ENCODE results near the gene CRHR1.

The CRHR1 gene

GRCh38 chr17:45745601-45746494, 38.3 kb upstream of the CRHR1 start:
- H3K4me3 ChIP-seq (ENCODE audit: low read length), result no peak overlapping the region
- no peak for TF ChIP-seq EZH2phosphoT487 (IDR thresholded peaks at IDR 0.05; ENCODE audit: low read depth)
- TF ChIP-seq, protein P1, sequence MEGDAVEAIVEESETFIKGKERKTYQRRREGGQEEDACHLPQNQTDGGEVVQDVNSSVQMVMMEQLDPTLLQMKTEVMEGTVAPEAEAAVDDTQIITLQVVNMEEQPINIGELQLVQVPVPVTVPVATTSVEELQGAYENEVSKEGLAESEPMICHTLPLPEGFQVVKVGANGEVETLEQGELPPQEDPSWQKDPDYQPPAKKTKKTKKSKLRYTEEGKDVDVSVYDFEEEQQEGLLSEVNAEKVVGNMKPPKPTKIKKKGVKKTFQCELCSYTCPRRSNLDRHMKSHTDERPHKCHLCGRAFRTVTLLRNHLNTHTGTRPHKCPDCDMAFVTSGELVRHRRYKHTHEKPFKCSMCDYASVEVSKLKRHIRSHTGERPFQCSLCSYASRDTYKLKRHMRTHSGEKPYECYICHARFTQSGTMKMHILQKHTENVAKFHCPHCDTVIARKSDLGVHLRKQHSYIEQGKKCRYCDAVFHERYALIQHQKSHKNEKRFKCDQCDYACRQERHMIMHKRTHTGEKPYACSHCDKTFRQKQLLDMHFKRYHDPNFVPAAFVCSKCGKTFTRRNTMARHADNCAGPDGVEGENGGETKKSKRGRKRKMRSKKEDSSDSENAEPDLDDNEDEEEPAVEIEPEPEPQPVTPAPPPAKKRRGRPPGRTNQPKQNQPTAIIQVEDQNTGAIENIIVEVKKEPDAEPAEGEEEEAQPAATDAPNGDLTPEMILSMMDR (IDR thresholded peaks at IDR 0.05; ENCODE audit: low read depth, low read length), result no peak
- H4K20me1 ChIP-seq (ENCODE audit: insufficient read depth, low read length), result no peaks in the 10 kb centered on the region
- no peak overlapping the region for H3K9ac ChIP-seq (ENCODE audit: low read length)
- H3K4me1 ChIP-seq (ENCODE audit: low read length), result no peaks in the 10 kb centered on the region
- H3K79me2 ChIP-seq (ENCODE audit: low read length), result no peaks in the 10 kb centered on the region
- no peak overlapping the region for H3K4me2 ChIP-seq (ENCODE audit: low read length)
- H3K9me3 ChIP-seq (ENCODE audit: insufficient read depth, low read length), result no peaks in the 10 kb centered on the region
- no peak overlapping the region for H3K27ac ChIP-seq (ENCODE audit: low read length)
- peaks cover 43% of the 10 kb centered on the region for H3K27me3 ChIP-seq (ENCODE audit: low read depth, low read length)
- H3K36me3 ChIP-seq (replicated peaks; ENCODE audit: low read depth, low read length), result no peaks in the 10 kb centered on the region
- H2AFZ ChIP-seq (ENCODE audit: low read depth, low read length), result no peak overlapping the region

GRCh38 chr17:45747911-45748310, 36.2 kb upstream of the CRHR1 start:
- Histone ChIP-seq H2AFZ (ENCODE audit: low read depth, low read length) (no peak overlapping the region), H3K4me2 (ENCODE audit: low read length) (no peak overlapping the region), H3K4me1 (ENCODE audit: low read length) (no peaks in the 10 kb centered on the region), H3K27ac (ENCODE audit: low read length) (no peak overlapping the region), H3K4me3 (ENCODE audit: low read length) (no peak overlapping the region), H3K79me2 (ENCODE audit: low read length) (no peaks in the 10 kb centered on the region), H3K27me3 (ENCODE audit: low read depth, low read length) (peaks cover 41% of the 10 kb centered on the region), H3K36me3 (replicated peaks; ENCODE audit: low read depth, low read length) (no peaks in the 10 kb centered on the region), H4K20me1 (ENCODE audit: insufficient read depth, low read length) (no peaks in the 10 kb centered on the region), H3K9me3 (ENCODE audit: insufficient read depth, low read length) (no peaks in the 10 kb centered on the region), H3K9ac (ENCODE audit: low read length) (no peak overlapping the region)
- TF ChIP-seq, protein P1 (IDR thresholded peaks at IDR 0.05; ENCODE audit: low read depth, low read length), result no peak
- no peak for TF ChIP-seq EZH2phosphoT487 (IDR thresholded peaks at IDR 0.05; ENCODE audit: low read depth)

GRCh38 chr17:45748731-45749310, 35.3 kb upstream of the CRHR1 start:
- H3K4me2 ChIP-seq (ENCODE audit: low read length), result no peak overlapping the region
- H3K4me3 ChIP-seq (ENCODE audit: low read length), result no peak overlapping the region
- H3K36me3 ChIP-seq (replicated peaks; ENCODE audit: low read depth, low read length), result no peaks in the 10 kb centered on the region
- H3K27me3 ChIP-seq (ENCODE audit: low read depth, low read length), result peaks cover 35% of the 10 kb centered on the region
- H3K9ac ChIP-seq (ENCODE audit: low read length), result no peak overlapping the region
- no peak overlapping the region for H2AFZ ChIP-seq (ENCODE audit: low read depth, low read length)
- H4K20me1 ChIP-seq (ENCODE audit: insufficient read depth, low read length), result no peaks in the 10 kb centered on the region
- H3K4me1 ChIP-seq (ENCODE audit: low read length), result no peaks in the 10 kb centered on the region
- no peaks in the 10 kb centered on the region for H3K79me2 ChIP-seq (ENCODE audit: low read length)
- no peaks in the 10 kb centered on the region for H3K9me3 ChIP-seq (ENCODE audit: insufficient read depth, low read length)
- no peak overlapping the region for H3K27ac ChIP-seq (ENCODE audit: low read length)
- no peak for TF ChIP-seq EZH2phosphoT487 (IDR thresholded peaks at IDR 0.05; ENCODE audit: low read depth)
- TF ChIP-seq, protein P1 (IDR thresholded peaks at IDR 0.05; ENCODE audit: low read depth, low read length), result no peak

DNA sequence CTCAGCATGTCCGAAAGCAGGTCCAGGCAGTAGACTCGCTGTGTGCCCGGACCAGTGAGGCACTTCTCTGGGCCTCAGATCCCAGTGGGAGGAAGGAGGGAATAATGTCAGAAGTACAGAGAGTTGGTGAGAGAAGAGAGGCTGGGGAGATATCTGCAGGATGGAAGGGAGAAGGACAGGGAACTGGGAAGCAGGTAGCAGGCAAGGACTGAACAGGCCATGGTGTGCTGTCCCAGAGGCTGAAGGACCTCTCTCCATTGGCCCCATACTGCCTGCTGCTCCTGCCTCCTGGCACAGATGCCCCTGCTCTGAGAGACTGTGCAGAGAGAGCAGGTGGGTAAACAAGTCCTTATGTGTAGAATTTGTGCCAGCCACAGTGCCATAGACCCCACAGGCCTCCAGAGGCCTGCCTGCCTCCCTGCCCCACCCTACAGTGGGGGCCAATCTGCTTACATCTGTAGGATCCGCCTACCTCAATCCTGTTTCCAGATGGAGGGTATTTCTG, 34.2 kb upstream of the CRHR1 start:
- Histone ChIP-seq H3K27ac (ENCODE audit: low read length) (no peak overlapping the region), H3K27me3 (ENCODE audit: low read depth, low read length) (peaks cover 32% of the 10 kb centered on the region), H3K9me3 (ENCODE audit: insufficient read depth, low read length) (no peaks in the 10 kb centered on the region), H2AFZ (ENCODE audit: low read depth, low read length) (no peak overlapping the region), H3K36me3 (replicated peaks; ENCODE audit: low read depth, low read length) (no peaks in the 10 kb centered on the region), H3K4me1 (ENCODE audit: low read length) (no peaks in the 10 kb centered on the region), H3K4me3 (ENCODE audit: low read length) (no peak overlapping the region), H3K9ac (ENCODE audit: low read length) (no peak overlapping the region), H4K20me1 (ENCODE audit: insufficient read depth, low read length) (no peaks in the 10 kb centered on the region), H3K4me2 (ENCODE audit: low read length) (no peak overlapping the region), H3K79me2 (ENCODE audit: low read length) (no peaks in the 10 kb centered on the region)
- no peak for TF ChIP-seq EZH2phosphoT487 (IDR thresholded peaks at IDR 0.05; ENCODE audit: low read depth)
- TF ChIP-seq, protein P1 (IDR thresholded peaks at IDR 0.05; ENCODE audit: low read depth, low read length), result no peak

All from OCI-LY3 (cell line).